Neural cell (in vitro differentiated cells): ENCODE results near the gene ATP11B. TPM values are rescaled to one million over a fixed set of nuclear protein-coding genes. Genes with fewer than 3 reads are reported as not detected.

Experiments used
- H2AFZ ChIP-seq: fragments of 200-600, 300-800 bp; sonication (generic), shearing (Covaris generic); 2 replicates; pipeline ENCODE4 v1.6.0; 2014; ENCODE audit warnings: low read depth, mild to moderate bottlenecking, antibody characterized with exemption, low read length, moderate library complexity
- H3F3A ChIP-seq: fragments of 200-600 bp; shearing (Covaris generic); 2 replicates; pipeline ENCODE4 v1.6.1; 2016; ENCODE audit warnings: mild to moderate bottlenecking, moderate library complexity, mixed read lengths, antibody characterized with exemption, low read length; ENCODE audit not compliant: insufficient read depth, poor library complexity, severe bottlenecking
- H3K27ac ChIP-seq: fragments of 200-600, 300-800 bp; sonication (generic), shearing (Covaris generic); 2 replicates; pipeline ENCODE4 v1.5.1; 2014; ENCODE audit warnings: mild to moderate bottlenecking, low read length, moderate library complexity
- H3K27me3 ChIP-seq: fragments of 300-800, 200-600 bp; sonication (generic), shearing (Covaris generic); 2 replicates; pipeline ENCODE4 v1.6.0; 2014; ENCODE audit warnings: mild to moderate bottlenecking, low read depth, low read length, moderate library complexity; ENCODE audit not compliant: insufficient read depth
- H3K36me3 ChIP-seq: fragments of 300-800, 200-600 bp; sonication (generic), shearing (Covaris generic); 2 replicates; pipeline ENCODE4 v1.5.1; 2014; ENCODE audit warnings: mild to moderate bottlenecking, antibody characterized with exemption, low read length, moderate library complexity; ENCODE audit not compliant: insufficient read depth
- H3K4me2 ChIP-seq: fragments of 300-800, 200-600 bp; sonication (generic), shearing (Covaris generic); 2 replicates; pipeline ENCODE4 v1.6.0; 2014; ENCODE audit warnings: mild to moderate bottlenecking, low read length
- H3K4me3 ChIP-seq: fragments of 300-800, 200-600 bp; sonication (generic), shearing (Covaris generic); 2 replicates; pipeline ENCODE4 v1.5.1; 2014; ENCODE audit warnings: mild to moderate bottlenecking, low read length, moderate library complexity
- H3K79me2 ChIP-seq: fragments of 200-600 bp; shearing (Covaris generic); replicated peaks from 2 replicates; pipeline ENCODE4 v1.6.0; 2014; ENCODE audit warnings: mild to moderate bottlenecking, low read length, moderate library complexity; ENCODE audit not compliant: insufficient read depth
- H3K9ac ChIP-seq: fragments of 300-800, 200-600 bp; sonication (generic), shearing (Covaris generic); 2 replicates; pipeline ENCODE4 v1.6.1; 2016; ENCODE audit warnings: mild to moderate bottlenecking, low read length, mixed read lengths
- H3K9me2 ChIP-seq: fragments of 200-600 bp; shearing (Covaris generic); 2 replicates; pipeline ENCODE4 v1.6.1; 2016; ENCODE audit warnings: mild to moderate bottlenecking, low read length, mixed read lengths; ENCODE audit not compliant: insufficient read depth
- H3K9me3 ChIP-seq: fragments of 200-600, 300-800 bp; sonication (generic), shearing (Covaris generic); 2 replicates; pipeline ENCODE4 v1.6.1; 2016; ENCODE audit warnings: mild to moderate bottlenecking, mixed run types, low read length, moderate library complexity, mixed read lengths
- H4K20me1 ChIP-seq: fragments of 200-600 bp; shearing (Covaris generic); 2 replicates; pipeline ENCODE4 v1.6.1; 2016; ENCODE audit warnings: mild to moderate bottlenecking, mixed run types; ENCODE audit not compliant: insufficient read depth
- CTCF ChIP-seq: fragments of 450-650 bp; IDR thresholded peaks from 2 replicates; pipeline ENCODE4 v1.5.1; 2014; ENCODE audit warnings: antibody characterized with exemption, mild to moderate bottlenecking, moderate library complexity; ENCODE audit not compliant: poor library complexity, severe bottlenecking
- EP300 ChIP-seq: fragments of 450-650 bp; conservative IDR thresholded peaks from 2 replicates; pipeline ENCODE4 v1.6.1; 2014; ENCODE audit warnings: antibody characterized with exemption, mild to moderate bottlenecking, moderate library complexity; ENCODE audit not compliant: poor library complexity, severe bottlenecking
- EZH2 ChIP-seq: fragments of 200-600, 300-800 bp; shearing (Covaris generic), sonication (generic); IDR thresholded peaks from 2 replicates; pipeline ENCODE4 v1.6.1; 2014; ENCODE audit warnings: antibody characterized with exemption, low read length, borderline replicate concordance, mild to moderate bottlenecking; ENCODE audit not compliant: insufficient read depth, poor library complexity, severe bottlenecking
- MXI1 ChIP-seq: fragments of 450-650 bp; conservative IDR thresholded peaks from 2 replicates; pipeline ENCODE4 v1.6.1; 2014; ENCODE audit warnings: antibody characterized with exemption, mild to moderate bottlenecking; ENCODE audit not compliant: poor library complexity, severe bottlenecking
- POLR2AphosphoS5 ChIP-seq: IDR thresholded peaks from 2 replicates; pipeline ENCODE4 v1.6.1; 2012
- RAD21 ChIP-seq: fragments of 450-650 bp; conservative IDR thresholded peaks from 2 replicates; pipeline ENCODE4 v1.6.1; 2014; ENCODE audit warnings: antibody characterized with exemption, mild to moderate bottlenecking, moderate library complexity
- REST ChIP-seq: IDR thresholded peaks from 2 replicates; pipeline ENCODE4 v1.6.1; 2012; ENCODE audit warnings: borderline replicate concordance
- SMC3 ChIP-seq: fragments of 450-650 bp; conservative IDR thresholded peaks from 2 replicates; pipeline ENCODE4 v1.6.1; 2014; ENCODE audit warnings: antibody characterized with exemption, mild to moderate bottlenecking, moderate library complexity; ENCODE audit not compliant: poor library complexity
- TAF1 ChIP-seq: IDR thresholded peaks from 2 replicates; pipeline ENCODE4 v1.6.1; 2012; ENCODE audit warnings: low read depth
- polyA plus RNA-seq: library from polyadenylated mRNA; depleted of rRNA; stranded (reverse); fragments of >200 nt; gene quantifications from 2 replicates; pipeline ENCODE4 v1.2.3, GENCODE V29; 2014

Gene ATP11B
- polyA plus RNA-seq, 1 donor from 2014 or later, result 31.2 TPM

GRCh38 chr3:182889948-182890629, 96.8 kb downstream of the ATP11B start:
- H3K27ac ChIP-seq, result no peak overlapping the region

DNA sequence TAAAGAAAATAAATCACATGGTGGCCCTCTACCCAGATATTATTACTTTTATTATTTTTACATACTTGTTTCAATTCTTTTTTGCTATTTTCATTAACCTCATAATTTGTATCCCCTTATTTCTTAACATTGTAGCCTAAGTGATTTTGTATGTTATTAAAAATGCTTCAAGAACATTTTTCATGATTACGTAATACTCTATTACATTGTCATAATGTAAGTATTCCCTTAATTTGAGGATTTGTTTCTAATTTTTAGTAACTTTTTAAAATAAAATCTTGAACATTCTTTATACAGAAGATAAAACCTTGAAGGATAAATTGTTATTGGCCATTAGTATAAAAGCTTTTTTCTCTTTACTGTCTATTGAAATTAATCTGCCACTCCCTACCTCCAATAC, 98.1 kb downstream of the ATP11B start:
- H4K20me1 ChIP-seq, result no peaks in the 10 kb centered on the region
- H3K9me2 ChIP-seq, result no peaks in the 10 kb centered on the region
- H3K27ac ChIP-seq, result no peak overlapping the region
- H3K36me3 ChIP-seq, result peaks cover 7% of the 10 kb centered on the region
- no peaks in the 10 kb centered on the region for H3K9me3 ChIP-seq
- no peaks in the 10 kb centered on the region for H3F3A ChIP-seq
- no peak overlapping the region for H2AFZ ChIP-seq
- H3K27me3 ChIP-seq, result no peaks in the 10 kb centered on the region
- TF ChIP-seq POLR2AphosphoS5, result no peak
- TF ChIP-seq TAF1, result no peak
- no peak for TF ChIP-seq SMC3
- no peak for TF ChIP-seq REST
- no peak for TF ChIP-seq EZH2
- H3K79me2 ChIP-seq, result no peaks in the 10 kb centered on the region
- no peak overlapping the region for H3K9ac ChIP-seq
- H3K4me2 ChIP-seq, result no peak overlapping the region
- no peak overlapping the region for H3K4me3 ChIP-seq

More at GRCh38 chr3:182889948-182890629, 96.8 kb downstream of the ATP11B start:
- Histone ChIP-seq H3K9me3 (no peaks in the 10 kb centered on the region), H3K36me3 (peaks cover 7% of the 10 kb centered on the region), H3K4me3 (no peak overlapping the region), H3F3A (no peaks in the 10 kb centered on the region), H2AFZ (no peak overlapping the region), H3K4me2 (no peak overlapping the region), H3K27me3 (no peaks in the 10 kb centered on the region), H4K20me1 (no peaks in the 10 kb centered on the region), H3K9me2 (no peaks in the 10 kb centered on the region), H3K9ac (no peak overlapping the region), H3K79me2 (no peaks in the 10 kb centered on the region)
- TF ChIP-seq RAD21, result no peak
- no peak for TF ChIP-seq TAF1
- TF ChIP-seq EP300, result no peak
- TF ChIP-seq MXI1, result no peak
- no peak for TF ChIP-seq EZH2
- no peak for TF ChIP-seq REST
- TF ChIP-seq CTCF, result no peak
- no peak for TF ChIP-seq POLR2AphosphoS5
- no peak for TF ChIP-seq SMC3
